ENCODE results near the gene YIPF2. TPM values are rescaled to one million over a fixed set of nuclear protein-coding genes. Genes with fewer than 3 reads are reported as not detected.

The YIPF2 gene
- total RNA-seq, 1 experiment from 2014 or later: 126 TPM

GRCh38 chr19:10976131-10976892 is 47.9 kb upstream of the YIPF2 start:
- H3K27me3 ChIP-seq (ENCODE audit: low read length): no peaks in the 10 kb centered on the region
- H2AFZ ChIP-seq (ENCODE audit: low read length): no peak overlapping the region
- peaks cover 55% of the 10 kb centered on the region for H4K20me1 ChIP-seq (ENCODE audit: low read length)
- H3K36me3 ChIP-seq (ENCODE audit: low read depth, low read length): no peaks in the 10 kb centered on the region
- H3K9ac ChIP-seq (ENCODE audit: low read length): no peak overlapping the region
- no peaks in the 10 kb centered on the region for H3K4me1 ChIP-seq (ENCODE audit: insufficient read depth, low read length)
- H3K79me2 ChIP-seq (ENCODE audit: low read length): peaks cover 95% of the 10 kb centered on the region
- intact Hi-C loops (cut with micrococcal nuclease): loop anchor here (5.0 kb wide), 1 partner anchor 39 kb away; no protein-coding TSS in a partner anchor
- BruUV-seq (replicated peaks): no TSS peak
- DNase-seq (no peak), ATAC-seq (no peak)
- POLR2A ChIA-PET (ENCODE audit: unreplicated experiment): no interaction called here
- no peaks in the 10 kb centered on the region for H3K9me3 ChIP-seq (ENCODE audit: low read length)
- no peak overlapping the region for H3K4me2 ChIP-seq (ENCODE audit: low read length)
- no peak overlapping the region for H3K27ac ChIP-seq (ENCODE audit: low read length)
- no peaks in the 10 kb centered on the region for H3F3A ChIP-seq (ENCODE audit: low read length, unreplicated experiment)
- no peak overlapping the region for H3K4me3 ChIP-seq (ENCODE audit: low read length)
- CTCF ChIA-PET: interaction anchor here (0.7 kb wide), 1 partner anchor 85 kb away, joined by 11 read pairs; no protein-coding TSS in a partner anchor
- H3K9me2 ChIP-seq (replicated peaks; ENCODE audit: low read length): no peaks in the 10 kb centered on the region
- no peak for TF ChIP-seq CTCF (conservative IDR thresholded peaks at IDR 0.05; ENCODE audit: low read depth, low read length)
- no peak for TF ChIP-seq EZH2phosphoT487 (IDR thresholded peaks at IDR 0.05; ENCODE audit: borderline replicate concordance, low read length)
- TF ChIP-seq EZH2 (IDR thresholded peaks at IDR 0.05; ENCODE audit: low read length, unreplicated experiment): no peak

- ATAC-seq (no peak), DNase-seq (no peak)
- Histone ChIP-seq H4K20me1 (ENCODE audit: low read length) (peaks cover 54% of the 10 kb centered on the region), H3K9me2 (replicated peaks; ENCODE audit: low read length) (no peaks in the 10 kb centered on the region), H3K27ac (ENCODE audit: low read length) (no peak overlapping the region), H3K9me3 (ENCODE audit: low read length) (no peaks in the 10 kb centered on the region), H3K4me2 (ENCODE audit: low read length) (no peak overlapping the region), H3K9ac (ENCODE audit: low read length) (no peak overlapping the region), H3K27me3 (ENCODE audit: low read length) (no peaks in the 10 kb centered on the region), H3F3A (ENCODE audit: low read length, unreplicated experiment) (no peaks in the 10 kb centered on the region), H3K4me1 (ENCODE audit: insufficient read depth, low read length) (no peaks in the 10 kb centered on the region), H3K36me3 (ENCODE audit: low read depth, low read length) (no peaks in the 10 kb centered on the region), H3K4me3 (ENCODE audit: low read length) (no peak overlapping the region), H3K79me2 (ENCODE audit: low read length) (peaks cover 95% of the 10 kb centered on the region), H2AFZ (ENCODE audit: low read length) (no peak overlapping the region)
- BruUV-seq (replicated peaks): no TSS peak
- CTCF ChIA-PET: no interaction called here
- TF ChIP-seq EZH2phosphoT487 (IDR thresholded peaks at IDR 0.05; ENCODE audit: borderline replicate concordance, low read length) (no peak), CTCF (conservative IDR thresholded peaks at IDR 0.05; ENCODE audit: low read depth, low read length) (no peak), EZH2 (IDR thresholded peaks at IDR 0.05; ENCODE audit: low read length, unreplicated experiment) (no peak)
- intact Hi-C loops (cut with micrococcal nuclease): loop anchor here (5.0 kb wide), 1 partner anchor 38 kb away; no protein-coding TSS in a partner anchor
- POLR2A ChIA-PET (ENCODE audit: unreplicated experiment): no interaction called here
These were observed 47.1 kb upstream of the YIPF2 start for GRCh38 chr19:10975374-10976130.

Data from PC-3 (cell line).